Measurements from ENCODE around the gene MSH3. TPM values are rescaled to one million over a fixed set of nuclear protein-coding genes. Genes with fewer than 3 reads are reported as not detected.

MSH3 gene
- total and polyA plus RNA-seq, 2 donors, result 4.8 to 13.3 TPM

- Histone ChIP-seq H3K27me3 (ENCODE audit: control insufficient read depth in 2 of 2, insufficient read depth in 1 of 2, low read length in 1 of 2) (no peaks in the 10 kb centered on the region), H3K4me3 (ENCODE audit: low read length in 2 of 2) (no peak overlapping the region), H3K4me1 (ENCODE audit: control insufficient read depth in 2 of 2, insufficient read depth in 2 of 2, low read length in 2 of 2) (no peaks in the 10 kb centered on the region), H3K27ac (ENCODE audit: low read depth in 1 of 2, low read length in 1 of 2) (no peak overlapping the region), H3K9me3 (ENCODE audit: control insufficient read depth in 2 of 2, insufficient read depth in 1 of 2, low read length in 1 of 2) (no peaks in the 10 kb centered on the region), H3K36me3 (ENCODE audit: control insufficient read depth in 2 of 2, insufficient read depth in 2 of 2, low read length in 1 of 2) (peaks cover 0 to 5% of the 10 kb centered on the region in 2 donors)
- DNase-seq (ENCODE audit: low read depth in 6 of 9, low spot score in 9 of 9), result no peak
- WGBS, result 97% methylated on average over 1 of the region's 1 CpG
Measured at GRCh38 chr5:80760680-80761079, 106.2 kb downstream of the MSH3 start.

GRCh38 chr5:80761176-80761575, 106.7 kb downstream of the MSH3 start:
- no peaks in the 10 kb centered on the region for H3K27me3 ChIP-seq (ENCODE audit: control insufficient read depth in 2 of 2, insufficient read depth in 1 of 2, low read length in 1 of 2)
- DNase-seq (ENCODE audit: low read depth in 6 of 9, low spot score in 9 of 9), result no peak
- WGBS, result 97% methylated on average over 5 of the region's 5 CpGs
- H3K27ac ChIP-seq (ENCODE audit: low read depth in 1 of 2, low read length in 1 of 2), result no peak overlapping the region
- H3K4me1 ChIP-seq (ENCODE audit: control insufficient read depth in 2 of 2, insufficient read depth in 2 of 2, low read length in 2 of 2), result no peaks in the 10 kb centered on the region
- H3K36me3 ChIP-seq (ENCODE audit: control insufficient read depth in 2 of 2, insufficient read depth in 2 of 2, low read length in 1 of 2), result peaks cover 0 to 5% of the 10 kb centered on the region in 2 donors
- no peaks in the 10 kb centered on the region for H3K9me3 ChIP-seq (ENCODE audit: control insufficient read depth in 2 of 2, insufficient read depth in 1 of 2, low read length in 1 of 2)
- no peak overlapping the region for H3K4me3 ChIP-seq (ENCODE audit: low read length in 2 of 2)

- Histone ChIP-seq H3K36me3 (ENCODE audit: control insufficient read depth in 2 of 2, insufficient read depth in 2 of 2, low read length in 1 of 2) (peaks cover 0 to 5% of the 10 kb centered on the region in 2 donors), H3K4me1 (ENCODE audit: control insufficient read depth in 2 of 2, insufficient read depth in 2 of 2, low read length in 2 of 2) (no peaks in the 10 kb centered on the region), H3K9me3 (ENCODE audit: control insufficient read depth in 2 of 2, insufficient read depth in 1 of 2, low read length in 1 of 2) (no peaks in the 10 kb centered on the region), H3K27ac (ENCODE audit: low read depth in 1 of 2, low read length in 1 of 2) (no peak overlapping the region), H3K4me3 (ENCODE audit: low read length in 2 of 2) (no peak overlapping the region), H3K27me3 (ENCODE audit: control insufficient read depth in 2 of 2, insufficient read depth in 1 of 2, low read length in 1 of 2) (no peaks in the 10 kb centered on the region)
- WGBS, result 90% methylated on average over 1 of the region's 1 CpG
- no peak for DNase-seq (ENCODE audit: low read depth in 6 of 9, low spot score in 9 of 9)
Measured at GRCh38 chr5:80761966-80762365, 107.5 kb downstream of the MSH3 start.

GRCh38 chr5:80762573-80762972, 108.1 kb downstream of the MSH3 start:
- H3K9me3 ChIP-seq (ENCODE audit: control insufficient read depth in 2 of 2, insufficient read depth in 1 of 2, low read length in 1 of 2), result no peaks in the 10 kb centered on the region
- H3K27me3 ChIP-seq (ENCODE audit: control insufficient read depth in 2 of 2, insufficient read depth in 1 of 2, low read length in 1 of 2), result no peaks in the 10 kb centered on the region
- H3K4me3 ChIP-seq (ENCODE audit: low read length in 2 of 2), result no peak overlapping the region
- H3K36me3 ChIP-seq (ENCODE audit: control insufficient read depth in 2 of 2, insufficient read depth in 2 of 2, low read length in 1 of 2), result peaks cover 0 to 5% of the 10 kb centered on the region in 2 donors
- no peak for DNase-seq (ENCODE audit: low read depth in 6 of 9, low spot score in 9 of 9)
- no peak overlapping the region for H3K27ac ChIP-seq (ENCODE audit: low read depth in 1 of 2, low read length in 1 of 2)
- 98% methylated on average over 4 of the region's 4 CpGs for WGBS
- no peaks in the 10 kb centered on the region for H3K4me1 ChIP-seq (ENCODE audit: control insufficient read depth in 2 of 2, insufficient read depth in 2 of 2, low read length in 2 of 2)

GRCh38 chr5:80763211-80763610, 108.8 kb downstream of the MSH3 start:
- Histone ChIP-seq H3K4me1 (ENCODE audit: control insufficient read depth in 2 of 2, insufficient read depth in 2 of 2, low read length in 2 of 2) (no peaks in the 10 kb centered on the region), H3K9me3 (ENCODE audit: control insufficient read depth in 2 of 2, insufficient read depth in 1 of 2, low read length in 1 of 2) (no peaks in the 10 kb centered on the region), H3K36me3 (ENCODE audit: control insufficient read depth in 2 of 2, insufficient read depth in 2 of 2, low read length in 1 of 2) (peaks cover 0 to 5% of the 10 kb centered on the region in 2 donors), H3K27me3 (ENCODE audit: control insufficient read depth in 2 of 2, insufficient read depth in 1 of 2, low read length in 1 of 2) (no peaks in the 10 kb centered on the region), H3K4me3 (ENCODE audit: low read length in 2 of 2) (no peak overlapping the region), H3K27ac (ENCODE audit: low read depth in 1 of 2, low read length in 1 of 2) (no peak overlapping the region)
- 97% methylated on average over 3 of the region's 3 CpGs for WGBS
- DNase-seq (ENCODE audit: low read depth in 6 of 9, low spot score in 9 of 9), result no peak

GRCh38 chr5:80763873-80764647, 109.6 kb downstream of the MSH3 start:
- Histone ChIP-seq H3K4me3 (ENCODE audit: low read length in 2 of 2) (no peak overlapping the region), H3K36me3 (ENCODE audit: control insufficient read depth in 2 of 2, insufficient read depth in 2 of 2, low read length in 1 of 2) (peaks cover 0 to 5% of the 10 kb centered on the region in 2 donors), H3K27ac (ENCODE audit: low read depth in 1 of 2, low read length in 1 of 2) (no peak overlapping the region), H3K9me3 (ENCODE audit: control insufficient read depth in 2 of 2, insufficient read depth in 1 of 2, low read length in 1 of 2) (no peaks in the 10 kb centered on the region), H3K4me1 (ENCODE audit: control insufficient read depth in 2 of 2, insufficient read depth in 2 of 2, low read length in 2 of 2) (no peaks in the 10 kb centered on the region), H3K27me3 (ENCODE audit: control insufficient read depth in 2 of 2, insufficient read depth in 1 of 2, low read length in 1 of 2) (no peaks in the 10 kb centered on the region)
- WGBS, result 96% methylated on average over 5 of the region's 5 CpGs
- DNase-seq (ENCODE audit: low read depth in 6 of 9, low spot score in 9 of 9), result no peak

GRCh38 chr5:80764786-80765185, 110.3 kb downstream of the MSH3 start:
- Histone ChIP-seq H3K36me3 (ENCODE audit: control insufficient read depth in 2 of 2, insufficient read depth in 2 of 2, low read length in 1 of 2) (peaks cover 0 to 5% of the 10 kb centered on the region in 2 donors), H3K4me1 (ENCODE audit: control insufficient read depth in 2 of 2, insufficient read depth in 2 of 2, low read length in 2 of 2) (no peaks in the 10 kb centered on the region), H3K27ac (ENCODE audit: low read depth in 1 of 2, low read length in 1 of 2) (no peak overlapping the region), H3K4me3 (ENCODE audit: low read length in 2 of 2) (no peak overlapping the region), H3K27me3 (ENCODE audit: control insufficient read depth in 2 of 2, insufficient read depth in 1 of 2, low read length in 1 of 2) (no peaks in the 10 kb centered on the region), H3K9me3 (ENCODE audit: control insufficient read depth in 2 of 2, insufficient read depth in 1 of 2, low read length in 1 of 2) (no peaks in the 10 kb centered on the region)
- 97% methylated on average over 1 of the region's 1 CpG for WGBS
- DNase-seq (ENCODE audit: low read depth in 6 of 9, low spot score in 9 of 9), result no peak

- Histone ChIP-seq H3K9me3 (ENCODE audit: control insufficient read depth in 2 of 2, insufficient read depth in 1 of 2, low read length in 1 of 2) (no peaks in the 10 kb centered on the region), H3K27me3 (ENCODE audit: control insufficient read depth in 2 of 2, insufficient read depth in 1 of 2, low read length in 1 of 2) (no peaks in the 10 kb centered on the region), H3K4me1 (ENCODE audit: control insufficient read depth in 2 of 2, insufficient read depth in 2 of 2, low read length in 2 of 2) (no peaks in the 10 kb centered on the region), H3K36me3 (ENCODE audit: control insufficient read depth in 2 of 2, insufficient read depth in 2 of 2, low read length in 1 of 2) (peaks cover 0 to 3% of the 10 kb centered on the region in 2 donors), H3K4me3 (ENCODE audit: low read length in 2 of 2) (no peak overlapping the region), H3K27ac (ENCODE audit: low read depth in 1 of 2, low read length in 1 of 2) (no peak overlapping the region)
- WGBS, result 82% methylated on average over 4 of the region's 4 CpGs
- peak in 1 of 9 donors; percentile 21 for DNase-seq (ENCODE audit: low read depth in 6 of 9, low spot score in 9 of 9)
Measured at GRCh38 chr5:80777347-80778287, 123.2 kb downstream of the MSH3 start.

- H3K27me3 ChIP-seq (ENCODE audit: control insufficient read depth in 2 of 2, insufficient read depth in 1 of 2, low read length in 1 of 2), result no peaks in the 10 kb centered on the region
- H3K4me3 ChIP-seq (ENCODE audit: low read length in 2 of 2), result no peak overlapping the region
- no peak overlapping the region for H3K27ac ChIP-seq (ENCODE audit: low read depth in 1 of 2, low read length in 1 of 2)
- H3K4me1 ChIP-seq (ENCODE audit: control insufficient read depth in 2 of 2, insufficient read depth in 2 of 2, low read length in 2 of 2), result no peaks in the 10 kb centered on the region
- H3K9me3 ChIP-seq (ENCODE audit: control insufficient read depth in 2 of 2, insufficient read depth in 1 of 2, low read length in 1 of 2), result no peaks in the 10 kb centered on the region
- no peak for DNase-seq (ENCODE audit: low read depth in 6 of 9, low spot score in 9 of 9)
- peaks cover 0 to 3% of the 10 kb centered on the region in 2 donors for H3K36me3 ChIP-seq (ENCODE audit: control insufficient read depth in 2 of 2, insufficient read depth in 2 of 2, low read length in 1 of 2)
- 97% methylated on average over 2 of the region's 2 CpGs for WGBS
Measured at GRCh38 chr5:80780024-80780423, 125.6 kb downstream of the MSH3 start.

Data from thymus (tissue), 11 donors.